ENCODE measurements around the gene PTGES3.
A peak's percentile ranks its signal among the peaks of the same experiment; 100 is the strongest.
"Not testable (repeated sequence)": the region's sequence is repeated elsewhere in the genome, so short reads cannot be mapped to it uniquely, and the experiment has no call there.

PTGES3 gene

GRCh38 chr12:56657416-56658379 is 30.4 kb downstream of the PTGES3 start:
- no peak for DNase-seq (ENCODE audit: low spot score)

- DNase-seq (ENCODE audit: low spot score), result not testable (repeated sequence)
Observed at GRCh38 chr12:56653781-56654180, 34.3 kb downstream of the PTGES3 start.

- DNase-seq (ENCODE audit: low spot score), result not testable (repeated sequence)
Observed at GRCh38 chr12:56648023-56648422, 40.1 kb downstream of the PTGES3 start.

- DNase-seq (ENCODE audit: low spot score), result peak; percentile 98
Observed at GRCh38 chr12:56645717-56646446, 42.2 kb downstream of the PTGES3 start, which contains the start of gene ATP5F1B. Gene ATP5F1B (minus strand): TSS chr12:56645984. CDS start chr12:56645963, 21 bp downstream.

GRCh38 chr12:56645201-56645716 is 42.8 kb downstream of the PTGES3 start:
- DNase-seq (ENCODE audit: low spot score), result no peak

- DNase-seq (ENCODE audit: low spot score), result no peak
Observed at GRCh38 chr12:56644654-56645053, 43.4 kb downstream of the PTGES3 start.

- DNase-seq (ENCODE audit: low spot score), result no peak
Observed at GRCh38 chr12:56641219-56641618, 46.9 kb downstream of the PTGES3 start.

GRCh38 chr12:56637621-56638020 is 50.5 kb downstream of the PTGES3 start:
- DNase-seq (ENCODE audit: low spot score), result no peak

GRCh38 chr12:56636675-56637540 is 51.2 kb downstream of the PTGES3 start:
- peak; percentile 100 for DNase-seq (ENCODE audit: low spot score)

GRCh38 chr12:56635806-56636674 is 52.0 kb downstream of the PTGES3 start:
- DNase-seq (ENCODE audit: low spot score), result peak; percentile 94

GRCh38 chr12:56634837-56635791 is 53.0 kb downstream of the PTGES3 start:
- DNase-seq (ENCODE audit: low spot score), result peak; percentile 92

GRCh38 chr12:56634242-56634836 is 53.7 kb downstream of the PTGES3 start:
- DNase-seq (ENCODE audit: low spot score), result peak; percentile 65

- DNase-seq (ENCODE audit: low spot score), result peak; percentile 33
Observed at GRCh38 chr12:56633468-56634241, 54.4 kb downstream of the PTGES3 start.

- DNase-seq (ENCODE audit: low spot score), result peak; percentile 41
Observed at GRCh38 chr12:56632701-56633467, 55.2 kb downstream of the PTGES3 start.

GRCh38 chr12:56631790-56632700 is 56.0 kb downstream of the PTGES3 start:
- DNase-seq (ENCODE audit: low spot score), result peak; percentile 84

GRCh38 chr12:56630180-56630632 is 57.9 kb downstream of the PTGES3 start, which contains the start of gene BAZ2A:
Gene BAZ2A (minus strand): TSS chr12:56630326. CDS start chr12:56617530, 12,796 bp downstream.
- peak; percentile 85 for DNase-seq (ENCODE audit: low spot score)

All from hematopoietic multipotent progenitor cell treated with erythropoietin and hydrocortisone succinate and interleukin-3 and kit ligand, for 17 days (in vitro differentiated cells).